ENCODE results near the gene NUDT14. TPM values are rescaled to one million over a fixed set of nuclear protein-coding genes. Genes with fewer than 3 reads are reported as not detected.

The NUDT14 gene
- total and polyA plus RNA-seq, 8 donors: 15.2 to 62.6 (median 26.6) TPM; not detected in 1

- no peak for TF ChIP-seq CTCF (IDR thresholded peaks at IDR 0.05)
- TF ChIP-seq POLR2AphosphoS5 (IDR thresholded peaks at IDR 0.05): no peak
- no peak for TF ChIP-seq POLR2A (IDR thresholded peaks at IDR 0.05)
- no peak for TF ChIP-seq EP300 (IDR thresholded peaks at IDR 0.05)
- Histone ChIP-seq H3K4me1 (peaks cover 0 to 15% (median 11%) of the 10 kb centered on the region in 4 donors), H3K9me3 (no peaks in the 10 kb centered on the region), H3K27ac (no peak overlapping the region), H3K27me3 (no peaks in the 10 kb centered on the region), H3K4me3 (no peak overlapping the region), H3K36me3 (peaks cover 37 to 88% (median 85%) of the 10 kb centered on the region in 4 donors)
- intact Hi-C loops (cut with DNase I; ENCODE audit: low total_unique reads): no loop called here
- whole genome bisulfite sequencing, 5 donors: 91 to 99% (median 96%) methylated on average over 12 to 19 of the region's 19 CpGs
- DNase-seq: no peak
These were observed 37.5 kb upstream of the NUDT14 start for GRCh38 chr14:105218611-105219010.

GRCh38 chr14:105217774-105218173, 36.7 kb upstream of the NUDT14 start:
- 60 to 92% (median 89%) methylated on average over 1 to 11 of the region's 11 CpGs for WGBS, 5 donors
- Histone ChIP-seq H3K9me3 (no peaks in the 10 kb centered on the region), H3K36me3 (peaks cover 37 to 88% (median 85%) of the 10 kb centered on the region in 4 donors), H3K4me3 (no peak overlapping the region), H3K27ac (no peak overlapping the region), H3K4me1 (peaks cover 0 to 15% (median 11%) of the 10 kb centered on the region in 4 donors), H3K27me3 (no peaks in the 10 kb centered on the region)
- TF ChIP-seq POLR2A (IDR thresholded peaks at IDR 0.05) (no peak), POLR2AphosphoS5 (IDR thresholded peaks at IDR 0.05) (no peak), CTCF (IDR thresholded peaks at IDR 0.05) (no peak), EP300 (IDR thresholded peaks at IDR 0.05) (no peak)
- intact Hi-C loops (cut with DNase I; ENCODE audit: low total_unique reads): no loop called here
- DNase-seq: no peak

DNA sequence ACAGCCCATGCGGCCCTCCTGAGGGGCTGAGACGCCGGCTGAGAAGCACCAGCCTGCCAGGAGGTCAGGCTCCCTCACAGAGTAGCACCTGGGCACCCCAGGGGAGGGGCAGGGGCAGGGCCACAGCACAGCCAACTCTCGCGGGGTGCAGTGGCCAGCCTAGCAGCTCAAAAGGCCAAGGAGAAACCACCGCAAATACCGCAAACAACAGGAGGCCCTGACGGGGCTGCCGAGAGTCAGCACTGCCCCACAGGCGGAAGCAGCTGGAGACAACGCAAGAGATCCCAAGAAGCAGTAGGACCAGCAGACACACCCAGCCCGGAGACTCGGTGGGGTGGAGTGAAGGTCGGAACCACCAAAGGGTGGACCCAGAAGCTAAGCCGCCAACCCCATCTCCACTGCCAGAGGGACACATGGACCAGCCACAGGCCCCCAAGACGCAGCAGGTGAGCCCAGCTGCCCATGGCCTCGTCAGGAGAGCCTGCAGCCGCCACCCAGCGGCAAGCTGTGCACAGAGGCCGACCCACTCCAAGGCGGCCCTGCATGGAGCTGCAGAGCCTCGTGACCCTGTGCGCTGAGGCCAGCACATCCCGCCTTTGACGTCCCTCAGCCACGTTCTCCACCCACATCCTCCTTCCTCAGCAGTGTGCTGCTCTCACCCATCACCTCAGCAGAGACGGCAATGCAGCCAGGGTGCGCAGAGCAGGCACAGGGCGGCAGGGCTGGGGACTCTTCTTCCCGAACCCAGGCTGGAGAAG, 35.6 kb upstream of the NUDT14 start:
- no peaks in the 10 kb centered on the region for H3K27me3 ChIP-seq
- peaks cover 0 to 14% (median 10%) of the 10 kb centered on the region in 4 donors for H3K4me1 ChIP-seq
- intact Hi-C loops (cut with DNase I; ENCODE audit: low total_unique reads): no loop called here
- no peak for DNase-seq
- no peak overlapping the region for H3K27ac ChIP-seq
- H3K4me3 ChIP-seq: no peak overlapping the region
- H3K36me3 ChIP-seq: peaks cover 37 to 93% (median 90%) of the 10 kb centered on the region in 4 donors
- no peaks in the 10 kb centered on the region for H3K9me3 ChIP-seq
- no peak for TF ChIP-seq POLR2AphosphoS5 (IDR thresholded peaks at IDR 0.05)
- no peak for TF ChIP-seq POLR2A (IDR thresholded peaks at IDR 0.05)
- TF ChIP-seq EP300 (IDR thresholded peaks at IDR 0.05): no peak
- no peak for TF ChIP-seq CTCF (IDR thresholded peaks at IDR 0.05)
- WGBS, 5 donors: 85 to 93% (median 90%) methylated on average over 22 to 30 of the region's 30 CpGs

DNA sequence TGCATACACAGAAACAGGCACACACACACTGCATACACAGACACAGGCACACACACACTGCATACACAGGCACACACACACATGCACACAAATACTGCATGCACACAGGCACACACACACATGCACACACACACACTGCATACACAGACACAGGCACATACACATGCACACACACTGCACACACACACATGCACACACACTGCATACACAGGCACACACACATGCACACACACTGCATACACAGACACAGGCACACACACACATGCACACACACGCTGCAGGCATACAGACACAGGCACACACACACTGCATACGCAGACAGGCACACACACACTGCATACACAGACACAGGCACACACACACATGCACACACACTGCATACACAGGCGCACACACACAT, 34.5 kb upstream of the NUDT14 start:
- H3K36me3 ChIP-seq: peaks cover 37 to 93% (median 90%) of the 10 kb centered on the region in 4 donors
- peaks cover 0 to 3% (median 2%) of the 10 kb centered on the region in 4 donors for H3K4me1 ChIP-seq
- no peaks in the 10 kb centered on the region for H3K9me3 ChIP-seq
- no peak for DNase-seq
- intact Hi-C loops (cut with DNase I; ENCODE audit: low total_unique reads): no loop called here
- no peak overlapping the region for H3K4me3 ChIP-seq
- TF ChIP-seq CTCF (IDR thresholded peaks at IDR 0.05): no peak
- no peak for TF ChIP-seq EP300 (IDR thresholded peaks at IDR 0.05)
- TF ChIP-seq POLR2AphosphoS5 (IDR thresholded peaks at IDR 0.05): no peak
- TF ChIP-seq POLR2A (IDR thresholded peaks at IDR 0.05): no peak
- H3K27ac ChIP-seq: no peak overlapping the region
- no peaks in the 10 kb centered on the region for H3K27me3 ChIP-seq
- WGBS, 5 donors: 57 to 100% (median 85%) methylated on average over 2 to 3 of the region's 3 CpGs
